Measurements from ENCODE around the gene LIN54.

The LIN54 gene

DNA sequence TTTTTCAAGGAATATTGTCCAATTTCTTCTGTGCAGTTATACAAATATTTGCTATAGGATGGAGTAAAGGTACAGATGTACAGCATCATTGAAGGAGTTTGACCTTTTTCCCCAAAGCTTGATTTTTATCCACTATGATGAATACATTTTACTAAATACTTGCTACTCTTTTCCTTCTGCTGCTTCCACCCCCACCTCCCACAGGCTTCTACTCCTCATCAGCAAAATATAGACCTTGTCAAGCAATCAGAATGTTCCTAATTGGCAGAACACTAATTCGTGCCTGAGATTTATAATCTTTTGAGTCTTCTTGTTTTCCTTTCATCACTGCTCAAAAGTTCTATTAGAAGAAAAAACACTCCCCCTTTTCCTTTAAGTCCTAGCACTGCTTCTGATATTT lies 113.9 kb downstream of the LIN54 start:
- in situ Hi-C loops (cut with MboI; ENCODE audit: low sequenced_read_pairs) = no loop called here

- in situ Hi-C loops (cut with MboI; ENCODE audit: low sequenced_read_pairs) = no loop called here
Observed at GRCh38 chr4:82893942-82894341, 116.7 kb downstream of the LIN54 start.

DNA sequence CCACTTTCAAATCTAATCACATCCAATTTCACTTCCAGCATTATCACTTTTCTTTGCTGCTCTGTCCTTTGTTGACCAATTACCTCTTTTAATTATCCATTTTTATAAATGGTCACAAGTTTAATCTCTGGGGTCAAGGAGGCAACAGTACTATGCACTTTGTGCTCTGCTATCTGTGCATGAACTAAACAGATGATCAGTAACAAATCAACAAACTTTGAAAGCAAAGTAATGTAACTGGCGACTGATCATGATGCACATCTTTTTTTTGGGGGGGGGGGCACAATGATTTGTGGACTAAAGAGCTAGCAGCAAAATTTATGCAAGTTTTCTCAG lies 118.2 kb downstream of the LIN54 start:
- in situ Hi-C loops (cut with MboI; ENCODE audit: low sequenced_read_pairs) = no loop called here

DNA sequence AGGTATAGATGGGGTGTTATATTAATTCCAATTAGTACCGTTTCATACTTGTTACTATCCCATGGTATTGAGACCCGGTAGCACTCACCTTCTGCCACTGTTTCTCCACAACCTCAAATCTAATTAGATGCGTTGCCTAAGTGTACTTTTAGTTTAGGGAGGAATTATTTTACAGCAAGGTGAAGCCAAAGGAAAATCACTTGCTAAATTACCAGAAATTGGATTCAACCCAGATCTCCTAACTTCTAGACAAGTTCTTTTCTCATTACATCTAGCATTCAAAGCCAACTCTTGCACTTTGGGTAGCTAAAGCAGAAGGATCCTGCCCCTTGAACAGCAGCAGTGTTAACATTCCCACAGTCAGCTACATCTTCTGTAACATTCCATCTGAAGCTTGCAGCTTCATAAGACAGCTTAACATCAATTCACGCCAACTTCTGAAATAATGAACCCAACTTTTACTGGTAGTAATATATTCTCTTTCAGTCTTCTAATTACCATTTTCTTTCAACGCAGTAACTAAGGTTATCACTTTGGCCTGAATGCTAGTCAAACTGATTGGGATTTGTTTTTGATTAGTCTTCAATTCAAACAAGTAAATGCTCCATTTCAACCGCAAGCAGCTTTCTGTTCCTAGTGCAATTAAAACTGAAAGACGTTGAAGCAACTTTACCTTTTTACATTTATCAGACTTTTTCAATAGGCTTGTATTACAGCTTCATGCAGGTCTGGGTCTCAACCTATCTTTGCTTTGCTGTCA lies 118.7 kb downstream of the LIN54 start:
- in situ Hi-C loops (cut with MboI; ENCODE audit: low sequenced_read_pairs) = no loop called here

GRCh38 chr4:82890901-82891706 lies 119.5 kb downstream of the LIN54 start, which contains the start of gene SEC31A:
Gene SEC31A (minus strand): TSS chr4:82891153. CDS start chr4:82881936, 9,217 bp downstream.
- in situ Hi-C loops (cut with MboI; ENCODE audit: low sequenced_read_pairs) = no loop called here

DNA sequence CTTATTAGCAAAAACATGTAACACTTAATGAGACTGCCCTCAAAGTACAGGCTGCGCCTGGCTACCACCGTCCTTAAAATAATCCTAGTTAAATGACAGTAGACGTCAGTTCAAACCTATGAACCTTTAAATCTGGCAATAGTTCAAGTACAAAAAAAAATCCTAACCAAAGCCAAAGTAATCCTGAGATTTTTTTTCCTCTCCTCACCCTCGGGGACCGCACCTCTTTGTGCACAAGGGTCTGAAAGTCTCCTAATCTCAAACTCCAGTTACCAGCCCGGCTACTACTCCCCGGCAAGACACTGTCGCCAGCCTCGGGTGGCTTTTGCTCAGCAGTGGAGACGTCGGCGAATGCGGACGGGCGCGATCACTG lies 120.1 kb downstream of the LIN54 start:
- in situ Hi-C loops (cut with MboI; ENCODE audit: low sequenced_read_pairs) = no loop called here

DNA sequence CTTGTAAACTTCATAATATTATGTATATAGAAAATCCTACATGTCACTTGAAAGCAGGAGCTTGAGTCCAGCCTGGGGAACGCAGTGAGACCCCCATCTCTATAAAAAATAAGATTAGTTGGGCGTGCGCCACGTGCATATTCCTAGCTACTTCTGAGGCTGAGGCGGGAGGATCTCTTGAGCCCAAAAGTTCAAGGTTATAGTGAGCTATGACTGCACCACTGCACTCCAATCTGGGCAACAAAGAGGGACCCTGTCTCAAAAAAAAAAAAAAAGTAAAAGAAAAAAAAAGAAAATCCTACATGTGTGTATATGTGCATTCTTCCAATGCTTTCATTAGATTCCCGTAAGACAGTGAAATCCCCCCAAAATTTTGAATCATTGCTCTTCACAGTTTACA lies 121.3 kb downstream of the LIN54 start:
- in situ Hi-C loops (cut with MboI; ENCODE audit: low sequenced_read_pairs) = no loop called here

GRCh38 chr4:82886147-82886942 lies 124.3 kb downstream of the LIN54 start:
- in situ Hi-C loops (cut with MboI; ENCODE audit: low sequenced_read_pairs) = no loop called here

GRCh38 chr4:82885410-82885809 lies 125.2 kb downstream of the LIN54 start:
- in situ Hi-C loops (cut with MboI; ENCODE audit: low sequenced_read_pairs) = no loop called here
